K562 (cell line): ENCODE measurements around the gene OR51V1. TPM values are rescaled to one million over a fixed set of nuclear protein-coding genes. Genes with fewer than 3 reads are reported as not detected.

Source experiments
- ATAC-seq: fragments of 200-7000 bp; cut with Tn5 transposase; 3 replicates; pipeline ENCODE4 v1.9.1; 2020; ENCODE audit warnings: moderate library complexity
- BruUV-seq: library from RNA; stranded (reverse); fragments of 400-500 nt; replicated peaks from 2 replicates; lab custom pipeline; 2021; lab: Mats Ljungman, UMichigan
- CTCF ChIA-PET: fragments of 300-600 bp; formaldehyde crosslinking; extraction: SDS; loops from one replicate; lab custom pipeline; 2021; ENCODE audit warnings: low intra/inter-chr PET ratio; lab: Yijun Ruan, JAX
- POLR2A ChIA-PET: fragments of 300-600, 350-650 bp; sonication (Branson Sonifier 250); formaldehyde crosslinking; extraction: SDS; loops from one replicate; lab custom pipeline; 2021; ENCODE audit warnings: antibody characterized with exemption, inconsistent platforms; lab: Yijun Ruan, JAX
- DNase-seq, 4 experiments: peaks; one replicate each; pipeline versions ENCODE4 v3.0.0 to v3.0.0-alpha.2; 2011 to 2018; ENCODE audit warnings: low spot score in 3 of 4, mixed read lengths in 3 of 4; ENCODE audit errors: extremely low read depth in 1 of 4
- FAIRE-seq: peaks from 2 replicates; lab custom pipeline; 2011; peaks lifted over from hg19 to GRCh38; lab: Jason Lieb, UNC
- H2AFZ ChIP-seq: 2 replicates; pipeline ENCODE4 v1.6.0; 2011; ENCODE audit warnings: low read depth, low read length, control low read depth, inconsistent platforms
- H3K27ac ChIP-seq: fragments of 200-600 bp; 3 replicates; pipeline ENCODE4 v1.8.0; 2011; ENCODE audit warnings: low read depth, mild to moderate bottlenecking, control low read depth, inconsistent platforms, low read length, moderate library complexity, mixed read lengths; ENCODE audit errors: extremely low read depth
- H3K27me3 ChIP-seq, 2 experiments: fragments of 300-600 bp in 1 of 2; 2 replicates in 1 of 2; 3 replicates in 1 of 2; pipeline versions ENCODE4 v1.6.0 to v1.8.0; 2011; ENCODE audit warnings: inconsistent platforms in 2 of 2, low read length in 2 of 2, mild to moderate bottlenecking in 1 of 2, mixed read lengths in 1 of 2, moderate library complexity in 1 of 2; ENCODE audit not compliant: control insufficient read depth in 2 of 2, insufficient read depth in 2 of 2
- H3K36me3 ChIP-seq: fragments of 300-600 bp; 3 replicates; pipeline ENCODE4 v1.8.0; 2011; ENCODE audit warnings: mild to moderate bottlenecking, low read length, inconsistent platforms; ENCODE audit not compliant: control insufficient read depth, insufficient read depth
- H3K4me1 ChIP-seq, 2 experiments: fragments of 200-600 bp in 1 of 2; replicated peaks in 1 of 2; 2 replicates in 1 of 2; 3 replicates in 1 of 2; pipeline versions ENCODE4 v1.5.1 to v1.8.0; 2011; ENCODE audit warnings: inconsistent platforms in 2 of 2, low read length in 2 of 2, mild to moderate bottlenecking in 1 of 2, mixed read lengths in 1 of 2, moderate library complexity in 1 of 2; ENCODE audit not compliant: control insufficient read depth in 2 of 2, insufficient read depth in 2 of 2
- H3K4me2 ChIP-seq: 2 replicates; pipeline ENCODE4 v1.6.1; 2011; ENCODE audit warnings: low read length, control low read depth, inconsistent platforms, mixed read lengths; ENCODE audit not compliant: insufficient read depth
- H3K4me3 ChIP-seq: fragments of 200-600 bp; sonication (generic), shearing (Covaris generic); 2 replicates; pipeline ENCODE4 v1.5.1; 2016; ENCODE audit warnings: control low read depth, inconsistent platforms
- H3K79me2 ChIP-seq: fragments of 200-600 bp; 3 replicates; pipeline ENCODE4 v1.8.0; 2011; ENCODE audit warnings: low read length, inconsistent platforms; ENCODE audit not compliant: control insufficient read depth, insufficient read depth
- H3K9ac ChIP-seq, 2 experiments: 2 replicates each; pipeline versions ENCODE4 v1.6.0 to v1.6.1; 2011; ENCODE audit warnings: low read depth in 2 of 2, low read length in 2 of 2, control low read depth in 1 of 2, inconsistent platforms in 1 of 2, mild to moderate bottlenecking in 1 of 2, mixed read lengths in 1 of 2; ENCODE audit not compliant: insufficient read depth in 1 of 2
- H3K9me1 ChIP-seq: one replicate; pipeline ENCODE4 v1.6.0; 2011; ENCODE audit warnings: inconsistent platforms, mild to moderate bottlenecking, low read length, moderate library complexity; ENCODE audit not compliant: control insufficient read depth, insufficient read depth
- H3K9me3 ChIP-seq: replicated peaks from 2 replicates; pipeline ENCODE4 v1.5.1; 2011; ENCODE audit warnings: low read depth, low read length, inconsistent platforms; ENCODE audit not compliant: control insufficient read depth, insufficient read depth
- H4K20me1 ChIP-seq: replicated peaks from 2 replicates; pipeline ENCODE4 v1.6.1; 2011; ENCODE audit warnings: low read length, inconsistent platforms, mixed read lengths; ENCODE audit not compliant: control insufficient read depth, insufficient read depth
- ADNP ChIP-seq: fragments of 200-800 bp; sonication (Bioruptor generic); IDR thresholded peaks from 2 replicates; pipeline ENCODE4 v1.6.1; 2016; ENCODE audit warnings: missing genetic modification characterization, missing compliant biosample characterization
- AFF4 ChIP-seq: sonication (generic); formaldehyde crosslinking; IDR thresholded peaks from 2 replicates; pipeline ENCODE4 v1.8.0; 2023; ENCODE audit warnings: mild to moderate bottlenecking, missing genetic modification reagents
- ARID3B ChIP-seq: fragments of 250-450 bp; sonication (Bioruptor Pico); IDR thresholded peaks from 2 replicates; pipeline ENCODE4 v1.4.0; 2020; ENCODE audit warnings: borderline replicate concordance
- CEBPB ChIP-seq: fragments of 450-650 bp; IDR thresholded peaks from 2 replicates; pipeline ENCODE4 v1.6.1; 2016; ENCODE audit warnings: missing genetic modification characterization, missing compliant biosample characterization
- FOXP4 ChIP-seq: sonication (generic); formaldehyde crosslinking; IDR thresholded peaks from 2 replicates; pipeline ENCODE4 v1.8.0; 2022; ENCODE audit warnings: mild to moderate bottlenecking, missing genetic modification reagents, borderline replicate concordance
- POLR2AphosphoS2 ChIP-seq: IDR thresholded peaks from 2 replicates; pipeline ENCODE4 v1.6.1; 2012; ENCODE audit warnings: low read length, improper control_type of control experiment
- POLR2G ChIP-seq: fragments of 200-400 bp; formaldehyde crosslinking; IDR thresholded peaks from 2 replicates; pipeline ENCODE4 v1.6.1; 2017; ENCODE audit warnings: low read depth, mild to moderate bottlenecking, antibody characterized with exemption, low read length, moderate library complexity
- TSHZ1 ChIP-seq: fragments of 250-450 bp; sonication (Bioruptor Pico); IDR thresholded peaks from 2 replicates; pipeline ENCODE4 v1.4.0; 2020; ENCODE audit warnings: mild to moderate bottlenecking, moderate library complexity
- ZNF124 ChIP-seq: sonication (generic); formaldehyde crosslinking; IDR thresholded peaks from 2 replicates; pipeline ENCODE4 v1.8.1; 2022; ENCODE audit warnings: missing genetic modification reagents
- WGBS: fragments of 100-300 bp; shearing (Covaris generic); methylation state at CpG from one replicate; pipeline ENCODE4 v1.1.6; 2016; ENCODE audit warnings: low coverage, mixed read lengths; ENCODE audit not compliant: insufficient coverage; ENCODE audit errors: missing lambda C conversion rate; 5-methylcytosine and 5-hydroxymethylcytosine counted together
- in situ Hi-C: fragments of 300-500 bp; cut with MboI; formaldehyde crosslinking; loops from 4 replicates; pipeline ENCODE4 v1.15.0; 2018; ENCODE audit warnings: inconsistent platforms, mixed read lengths
- intact Hi-C: fragments of 100-400 bp; cut with micrococcal nuclease; formaldehyde crosslinking; loops from 2 replicates; pipeline ENCODE4 v1.14.2; 2022
- polyA plus RNA-seq, 8 experiments: library from polyadenylated mRNA; depleted of rRNA in 4 of 8; stranded (reverse) in 5 of 8; unstranded in 3 of 8; fragments of >200 nt; fragmentation: Nextera tagmentation in 2 of 8; fragmentation: Illumina TruSeq in 1 of 8; extraction: Ambion mirVana in 2 of 8; extraction: Trizol in 1 of 8; gene quantifications; 2 replicates each; pipeline versions ENCODE4 v1.2.1 to v1.2.3, GENCODE V29; 2011 to 2014; ENCODE audit warnings: inconsistent platforms in 1 of 8, missing spikeins in 1 of 8
- total RNA-seq, 7 experiments: library from RNA; depleted of rRNA in 6 of 7; stranded (reverse); fragments of >200 nt in 6 of 7; fragmentation: Illumina TruSeq in 2 of 7; extraction: Trizol in 2 of 7; gene quantifications; 2 replicates each; pipeline versions ENCODE4 v1.2.1 to v1.2.3, GENCODE V29; 2011 to 2021; ENCODE audit warnings: low replicate concordance in 1 of 7

OR51V1 gene
- total and polyA plus RNA-seq, 9 of the 15 experiments (the other 6 are each of a cell fraction or from before 2014, with no cell fraction given): not detected

- H3K9me3 ChIP-seq: no peaks in the 10 kb centered on the region
- H3K79me2 ChIP-seq: peaks cover 58% of the 10 kb centered on the region
- CTCF ChIA-PET: interaction anchor here (0.6 kb wide), 1 partner anchor 31 kb away, joined by 4 read pairs; no protein-coding TSS in a partner anchor
- H3K27me3 ChIP-seq: no peaks in the 10 kb centered on the region
- intact Hi-C loops (no loop called here), in situ Hi-C loops (loop anchor here (5.0 kb wide), 1 partner anchor 47 kb away; no protein-coding TSS in a partner anchor)
- no peaks in the 10 kb centered on the region for H3K9me1 ChIP-seq
- FAIRE-seq (no peak), ATAC-seq (no peak), DNase-seq (no peak)
- H4K20me1 ChIP-seq: 0 out of 2 replicates have a peak, but pooled peaks cover 4% of the 10 kb centered on the region
- H3K27ac ChIP-seq: peak overlapping the region; percentile 17; the same call in 1 of the 3 replicates
- WGBS: 27% methylated on average over 2 of the region's 2 CpGs
- H3K36me3 ChIP-seq: peaks cover 13% of the 10 kb centered on the region
- H3K4me3 ChIP-seq: no peak overlapping the region
- H3K4me1 ChIP-seq: peaks cover 9 to 44% of the 10 kb centered on the region in 2 experiments
- POLR2A ChIA-PET: interaction anchor here (0.7 to 1.6 kb wide), 10 partner anchors 9 to 1344 kb away, joined by 3 to 7 read pairs (median 4); partner anchors contain the start of gene HBG1
- H2AFZ ChIP-seq: no peak overlapping the region
- BruUV-seq: no TSS peak
- H3K9ac ChIP-seq: peak overlapping the region in 1 of 2 experiments; percentile 70; a peak in 1 of 4 replicates
- H3K4me2 ChIP-seq: peak overlapping the region; percentile 42
- TF ChIP-seq POLR2AphosphoS2: no peak
- TF ChIP-seq ARID3B (CRISPR knock-in tag): no peak
- TF ChIP-seq ZNF124: no peak
- TF ChIP-seq POLR2G: peak; percentile 37; the same call in 1 of the 2 replicates
- no peak for TF ChIP-seq FOXP4 (CRISPR knock-in tag)
- no peak; the same call in 1 of the 2 replicates for TF ChIP-seq AFF4 (CRISPR knock-in tag)
- TF ChIP-seq TSHZ1: no peak
- TF ChIP-seq ADNP (tag): no peak
- peak; percentile 72 for TF ChIP-seq CEBPB (tag)
Measured at GRCh38 chr11:5240458-5240857, 40.0 kb upstream of the OR51V1 start.
